Neural cell (in vitro differentiated cells): Measurements from ENCODE around the gene SLC27A1.

Source experiments
- EZH2 ChIP-seq: fragments of 200-600, 300-800 bp; shearing (Covaris generic), sonication (generic); IDR thresholded peaks from 2 replicates; pipeline ENCODE4 v1.6.1; 2014; ENCODE audit warnings: antibody characterized with exemption, low read length, borderline replicate concordance, mild to moderate bottlenecking; ENCODE audit not compliant: insufficient read depth, poor library complexity, severe bottlenecking
- POLR2AphosphoS5 ChIP-seq: IDR thresholded peaks from 2 replicates; pipeline ENCODE4 v1.6.1; 2012
- TF ChIP-seq, protein P1 (sequence below): fragments of 450-650 bp; IDR thresholded peaks from 2 replicates; pipeline ENCODE4 v1.5.1; 2014; ENCODE audit warnings: antibody characterized with exemption, mild to moderate bottlenecking, moderate library complexity; ENCODE audit not compliant: poor library complexity, severe bottlenecking

DNA sequence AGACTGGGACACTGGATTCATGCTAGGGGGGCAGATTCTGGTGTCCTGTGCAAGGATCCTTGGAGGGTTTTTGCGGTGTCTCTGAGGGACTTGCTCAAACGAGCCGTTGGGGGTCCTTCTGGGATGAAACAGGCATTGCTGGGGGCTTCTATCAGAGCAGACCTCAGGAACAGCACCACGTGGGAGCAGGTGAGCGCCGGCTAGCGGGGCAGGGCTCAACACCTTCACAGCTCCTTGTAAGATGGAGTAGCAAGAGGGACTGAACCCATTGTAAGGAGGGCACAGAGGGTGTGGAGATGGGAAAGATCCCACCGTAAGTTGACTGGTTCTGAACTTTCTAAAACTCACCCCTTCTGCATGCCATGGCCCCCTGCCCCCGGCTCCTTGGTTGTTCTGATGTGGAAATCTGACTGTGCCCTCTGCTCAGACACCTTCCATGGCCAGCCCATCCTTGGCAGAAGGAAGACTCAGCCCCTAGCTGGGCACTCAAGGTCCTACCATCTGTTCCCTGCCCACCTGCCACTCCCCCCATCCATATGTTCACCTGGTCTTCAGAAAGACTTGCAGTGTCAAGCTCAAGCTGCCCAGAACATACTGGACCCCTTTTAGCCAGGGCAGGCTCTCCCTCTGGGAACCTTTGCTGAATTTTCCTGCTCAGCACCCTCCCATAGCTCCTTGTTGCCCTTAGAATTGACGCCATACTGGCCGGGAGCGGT is 1.2 kb downstream of the SLC27A1 start:
- TF ChIP-seq, protein P1, sequence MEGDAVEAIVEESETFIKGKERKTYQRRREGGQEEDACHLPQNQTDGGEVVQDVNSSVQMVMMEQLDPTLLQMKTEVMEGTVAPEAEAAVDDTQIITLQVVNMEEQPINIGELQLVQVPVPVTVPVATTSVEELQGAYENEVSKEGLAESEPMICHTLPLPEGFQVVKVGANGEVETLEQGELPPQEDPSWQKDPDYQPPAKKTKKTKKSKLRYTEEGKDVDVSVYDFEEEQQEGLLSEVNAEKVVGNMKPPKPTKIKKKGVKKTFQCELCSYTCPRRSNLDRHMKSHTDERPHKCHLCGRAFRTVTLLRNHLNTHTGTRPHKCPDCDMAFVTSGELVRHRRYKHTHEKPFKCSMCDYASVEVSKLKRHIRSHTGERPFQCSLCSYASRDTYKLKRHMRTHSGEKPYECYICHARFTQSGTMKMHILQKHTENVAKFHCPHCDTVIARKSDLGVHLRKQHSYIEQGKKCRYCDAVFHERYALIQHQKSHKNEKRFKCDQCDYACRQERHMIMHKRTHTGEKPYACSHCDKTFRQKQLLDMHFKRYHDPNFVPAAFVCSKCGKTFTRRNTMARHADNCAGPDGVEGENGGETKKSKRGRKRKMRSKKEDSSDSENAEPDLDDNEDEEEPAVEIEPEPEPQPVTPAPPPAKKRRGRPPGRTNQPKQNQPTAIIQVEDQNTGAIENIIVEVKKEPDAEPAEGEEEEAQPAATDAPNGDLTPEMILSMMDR, result no peak
- TF ChIP-seq EZH2, result no peak
- no peak for TF ChIP-seq POLR2AphosphoS5
